ENCODE data around the gene USH2A. TPM values are rescaled to one million over a fixed set of nuclear protein-coding genes. Genes with fewer than 3 reads are reported as not detected.
"Not testable (repeated sequence)": the region's sequence is repeated elsewhere in the genome, so short reads cannot be mapped to it uniquely, and the experiment has no call there.

Gene USH2A
- total RNA-seq, 2 experiments from 2014 or later, result not detected

- no peak for TF ChIP-seq CTCF (IDR thresholded peaks at IDR 0.05)
- peaks cover 3% of the 10 kb centered on the region for H3K9me3 Mint-ChIP-seq
- no peak overlapping the region for H3K27ac Mint-ChIP-seq
- no peaks in the 10 kb centered on the region for H3K4me1 Mint-ChIP-seq (ENCODE audit: low read depth)
- no peaks in the 10 kb centered on the region for H3K36me3 Mint-ChIP-seq (ENCODE audit: low read depth)
- DNase-seq (no peak), ATAC-seq (no peak)
- H3K4me3 Mint-ChIP-seq, result no peak overlapping the region
- intact Hi-C loops (cut with micrococcal nuclease), result no loop called here
- no peaks in the 10 kb centered on the region for H3K27me3 Mint-ChIP-seq
- ChIA-PET CTCF (no interaction called here), POLR2A (no interaction called here)
Observed at GRCh38 chr1:216350186-216350585, 73.1 kb downstream of the USH2A start.

GRCh38 chr1:216346526-216346925 lies 76.7 kb downstream of the USH2A start:
- Mint-ChIP-seq H3K27me3 (no peaks in the 10 kb centered on the region), H3K9me3 (peaks cover 4% of the 10 kb centered on the region), H3K4me1 (ENCODE audit: low read depth) (no peaks in the 10 kb centered on the region), H3K4me3 (no peak overlapping the region), H3K27ac (no peak overlapping the region), H3K36me3 (ENCODE audit: low read depth) (no peaks in the 10 kb centered on the region)
- ChIA-PET POLR2A (no interaction called here), CTCF (no interaction called here)
- TF ChIP-seq CTCF (IDR thresholded peaks at IDR 0.05), result no peak
- ATAC-seq, result no peak
- intact Hi-C loops (cut with micrococcal nuclease), result no loop called here
- no peak for DNase-seq

- DNase-seq; H3K27ac Mint-ChIP-seq; H3K27me3 Mint-ChIP-seq; H3K9me3 Mint-ChIP-seq; intact Hi-C loops (cut with micrococcal nuclease); POLR2A ChIA-PET; H3K4me3 Mint-ChIP-seq; H3K36me3 Mint-ChIP-seq (ENCODE audit: low read depth); CTCF ChIA-PET; H3K4me1 Mint-ChIP-seq (ENCODE audit: low read depth); ATAC-seq: not testable (repeated sequence)
Observed at GRCh38 chr1:216340542-216340941, 82.7 kb downstream of the USH2A start.

- ChIA-PET CTCF (no interaction called here), POLR2A (no interaction called here)
- no peak for TF ChIP-seq CTCF (IDR thresholded peaks at IDR 0.05)
- no peak for ATAC-seq
- Mint-ChIP-seq H3K27me3 (no peaks in the 10 kb centered on the region), H3K4me3 (no peak overlapping the region), H3K36me3 (ENCODE audit: low read depth) (no peaks in the 10 kb centered on the region), H3K4me1 (ENCODE audit: low read depth) (no peaks in the 10 kb centered on the region), H3K27ac (no peak overlapping the region), H3K9me3 (peaks cover 19% of the 10 kb centered on the region)
- DNase-seq, result no peak
- intact Hi-C loops (cut with micrococcal nuclease), result no loop called here
Observed at GRCh38 chr1:216332462-216332861, 90.8 kb downstream of the USH2A start.

GRCh38 chr1:216332003-216332402 lies 91.2 kb downstream of the USH2A start:
- no peaks in the 10 kb centered on the region for H3K4me1 Mint-ChIP-seq (ENCODE audit: low read depth)
- H3K4me3 Mint-ChIP-seq, result no peak overlapping the region
- no peaks in the 10 kb centered on the region for H3K27me3 Mint-ChIP-seq
- no peak for DNase-seq
- H3K36me3 Mint-ChIP-seq (ENCODE audit: low read depth), result no peaks in the 10 kb centered on the region
- ATAC-seq, result no peak
- intact Hi-C loops (cut with micrococcal nuclease), result no loop called here
- no peak for TF ChIP-seq CTCF (IDR thresholded peaks at IDR 0.05)
- ChIA-PET POLR2A (no interaction called here), CTCF (no interaction called here)
- no peak overlapping the region for H3K27ac Mint-ChIP-seq
- peaks cover 15% of the 10 kb centered on the region for H3K9me3 Mint-ChIP-seq

GRCh38 chr1:216331211-216331610 lies 92.0 kb downstream of the USH2A start:
- intact Hi-C loops (cut with micrococcal nuclease), result no loop called here
- peaks cover 13% of the 10 kb centered on the region for H3K9me3 Mint-ChIP-seq
- ChIA-PET POLR2A (no interaction called here), CTCF (no interaction called here)
- TF ChIP-seq CTCF (IDR thresholded peaks at IDR 0.05), result no peak
- DNase-seq (no peak), ATAC-seq (no peak)
- no peaks in the 10 kb centered on the region for H3K4me1 Mint-ChIP-seq (ENCODE audit: low read depth)
- no peaks in the 10 kb centered on the region for H3K27me3 Mint-ChIP-seq
- no peak overlapping the region for H3K4me3 Mint-ChIP-seq
- no peaks in the 10 kb centered on the region for H3K36me3 Mint-ChIP-seq (ENCODE audit: low read depth)
- H3K27ac Mint-ChIP-seq, result no peak overlapping the region
